Measurements from ENCODE around the gene MCC. TPM values are rescaled to one million over a fixed set of nuclear protein-coding genes. Genes with fewer than 3 reads are reported as not detected.

Gene MCC
- total and polyA plus RNA-seq, 2 of the 4 experiments (the other 2 are of a cell fraction) = 5.0 to 20.6 TPM

DNA sequence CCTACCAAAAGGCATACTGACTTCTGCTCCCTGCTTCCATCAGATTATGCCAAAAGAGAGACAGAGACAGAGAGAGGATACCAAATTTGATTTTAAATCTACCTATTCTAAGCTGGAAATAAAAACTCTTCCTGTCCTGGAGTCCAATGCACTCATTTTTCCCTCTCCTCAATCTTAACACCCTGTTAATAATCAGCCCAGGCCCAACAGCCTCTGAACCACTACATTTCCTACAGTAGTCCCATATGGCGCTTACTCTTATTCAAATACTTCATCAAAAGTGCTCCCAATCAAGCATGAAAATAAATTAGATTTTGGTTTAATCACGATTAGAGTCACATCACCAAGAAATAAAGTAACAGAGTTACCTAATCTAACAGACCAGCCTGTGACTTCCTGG lies 205.8 kb downstream of the MCC start:
- Histone ChIP-seq H3K27ac (ENCODE audit: insufficient read depth, low read length) (no peak overlapping the region), H3K79me1 (ENCODE audit: low read depth in 1 of 2, low read length in 2 of 2) (peaks cover 32 to 38% of the 10 kb centered on the region in 2 experiments), H3K4me2 (ENCODE audit: low read depth, low read length) (no peak overlapping the region), H2AK5ac (ENCODE audit: low read depth, low read length) (no peak overlapping the region), H3K4me3 (ENCODE audit: insufficient read depth, low read depth, low read length) (no peak overlapping the region), H4K20me1 (ENCODE audit: insufficient read depth, low read length) (peaks cover 52% of the 10 kb centered on the region), H4K8ac (ENCODE audit: low read depth in 2 of 2, low read length in 2 of 2) (no peak overlapping the region), H2AFZ (replicated peaks; ENCODE audit: low read length, poor library complexity) (no peak overlapping the region), H3K23ac (ENCODE audit: low read depth, low read length) (no peak overlapping the region), H3K9ac (ENCODE audit: low read depth, low read length) (no peak overlapping the region), H3K4me1 (ENCODE audit: control insufficient read depth, insufficient read depth, low read length) (peaks cover 2% of the 10 kb centered on the region), H3K27me3 (ENCODE audit: control insufficient read depth, insufficient read depth, low read length) (no peaks in the 10 kb centered on the region), H3K9me1 (ENCODE audit: insufficient read depth, low read length) (peaks cover 2% of the 10 kb centered on the region), H2BK5ac (ENCODE audit: low read depth, low read length, poor library complexity, severe bottlenecking) (no peak overlapping the region), H4K5ac (ENCODE audit: low read depth, low read length) (no peak overlapping the region), H3K14ac (replicated peaks; ENCODE audit: low read depth, low read length) (no peak overlapping the region), H2BK15ac (ENCODE audit: low read depth, low read length) (no peak overlapping the region), H3K9me3 (ENCODE audit: control insufficient read depth, insufficient read depth, low read length) (no peaks in the 10 kb centered on the region), H3K56ac (ENCODE audit: extremely low read depth, insufficient read depth, low read length) (no peak overlapping the region), H2AK9ac (replicated peaks; ENCODE audit: low read depth, low read length, poor library complexity) (no peak overlapping the region), H3K36me3 (ENCODE audit: control insufficient read depth, insufficient read depth, low read length) (no peaks in the 10 kb centered on the region; the same call in 1 of the 2 replicates), H3K4ac (ENCODE audit: low read depth, low read length) (no peak overlapping the region), H2BK120ac (ENCODE audit: low read depth, low read length) (no peak overlapping the region), H4K91ac (ENCODE audit: insufficient read depth, low read depth, low read length) (no peak overlapping the region), H2BK20ac (ENCODE audit: low read depth, low read length) (no peak overlapping the region), H3K18ac (ENCODE audit: low read depth, low read length) (no peak overlapping the region)
- in situ Hi-C loops (cut with MboI; ENCODE audit: low sequenced_read_pairs) = no loop called here
- ChIA-PET POLR2A (ENCODE audit: unreplicated experiment) (no interaction called here), CTCF (no interaction called here)
- dilution Hi-C loops (cut with HindIII; ENCODE audit: low sequenced_read_pairs, unreplicated experiment) = no loop called here
- DNase-seq = no peak
- intact Hi-C loops (cut with micrococcal nuclease) = no loop called here
- no peak for TF ChIP-seq NFE2L2 (IDR thresholded peaks at IDR 0.05; ENCODE audit: low read depth, low read length)
- TF ChIP-seq, protein P1, sequence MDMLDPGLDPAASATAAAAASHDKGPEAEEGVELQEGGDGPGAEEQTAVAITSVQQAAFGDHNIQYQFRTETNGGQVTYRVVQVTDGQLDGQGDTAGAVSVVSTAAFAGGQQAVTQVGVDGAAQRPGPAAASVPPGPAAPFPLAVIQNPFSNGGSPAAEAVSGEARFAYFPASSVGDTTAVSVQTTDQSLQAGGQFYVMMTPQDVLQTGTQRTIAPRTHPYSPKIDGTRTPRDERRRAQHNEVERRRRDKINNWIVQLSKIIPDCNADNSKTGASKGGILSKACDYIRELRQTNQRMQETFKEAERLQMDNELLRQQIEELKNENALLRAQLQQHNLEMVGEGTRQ (IDR thresholded peaks at IDR 0.05; ENCODE audit: low read depth, low read length) = no peak
- no peak for TF ChIP-seq CHD1 (IDR thresholded peaks at IDR 0.05; ENCODE audit: low read depth, low read length)
- TF ChIP-seq RAD21 (IDR thresholded peaks at IDR 0.05; ENCODE audit: low read length) = no peak
- ATAC-seq (ENCODE audit: low read depth) = no peak
- no TSS peak for BruUV-seq (replicated peaks)
- no CpG with 5 or more reads among the region's 2 CpGs for WGBS, 2 experiments (ENCODE audit: extremely low coverage in 2 of 2, insufficient read length in 1 of 2)
